ENCODE measurements around the gene DACH1. TPM values are rescaled to one million over a fixed set of nuclear protein-coding genes. Genes with fewer than 3 reads are reported as not detected.
A peak's percentile ranks its signal among the peaks of the same experiment; 100 is the strongest.

The DACH1 gene
- polyA plus RNA-seq, 3 donors, result 0.03 to 0.69 (median 0.26) TPM

DNA sequence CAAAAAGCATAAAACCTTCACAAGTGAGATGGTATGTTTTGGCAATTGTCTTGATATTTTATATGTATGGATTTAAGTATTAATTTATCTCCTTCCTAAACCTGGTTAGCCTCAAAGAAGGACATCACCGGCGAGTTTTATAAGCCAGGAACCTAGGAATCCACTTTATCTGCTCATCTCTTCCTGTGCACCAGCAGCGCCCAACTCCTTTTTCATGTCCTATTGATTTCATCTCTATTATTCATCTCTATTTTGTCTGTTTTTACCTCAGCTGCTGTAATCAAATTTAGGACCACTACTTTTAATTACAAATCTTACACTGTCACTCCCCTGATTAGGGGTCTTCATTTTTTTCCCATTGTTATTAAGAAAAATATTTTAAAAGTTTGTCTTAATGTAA, 286.4 kb downstream of the DACH1 start:
- no peak for DNase-seq
- Histone ChIP-seq H3K4me3 (replicated peaks in 1 of 3; ENCODE audit: low read depth in 2 of 3, low read length in 3 of 3) (no peak overlapping the region), H2AFZ (ENCODE audit: insufficient read depth, low read depth, low read length, poor library complexity, severe bottlenecking) (no peak overlapping the region), H3K4me2 (replicated peaks; ENCODE audit: extremely low read depth, low read length, poor library complexity, severe bottlenecking) (no peak overlapping the region), H3K27ac (ENCODE audit: low read depth in 1 of 2, low read length in 2 of 2) (no peak overlapping the region), H3K9me3 (replicated peaks in 1 of 2; ENCODE audit: control insufficient read depth in 1 of 2, insufficient read depth in 1 of 2, low read length in 2 of 2) (no peaks in the 10 kb centered on the region), H3K4me1 (ENCODE audit: control insufficient read depth in 1 of 2, insufficient read depth in 2 of 2, low read length in 2 of 2) (no peaks in the 10 kb centered on the region), H3K9ac (ENCODE audit: insufficient read depth, low read length, poor library complexity, severe bottlenecking) (no peak overlapping the region), H3K79me2 (ENCODE audit: insufficient read depth, low read length) (no peaks in the 10 kb centered on the region), H3K27me3 (ENCODE audit: control insufficient read depth in 2 of 2, insufficient read depth in 2 of 2, low read length in 2 of 2) (no peaks in the 10 kb centered on the region), H4K20me1 (ENCODE audit: insufficient read depth, low read length) (no peaks in the 10 kb centered on the region), H3K36me3 (replicated peaks in 1 of 2; ENCODE audit: control insufficient read depth in 1 of 2, insufficient read depth in 2 of 2, low read length in 2 of 2) (no peaks in the 10 kb centered on the region)
- intact Hi-C loops (cut with micrococcal nuclease), result no loop called here
- no peaks in the 10 kb centered on the region for H3K4me1 Mint-ChIP-seq
- no peaks in the 10 kb centered on the region for H3K36me3 Mint-ChIP-seq
- peak overlapping the region in 1 of 7 donors; percentile 53 for H3K27ac Mint-ChIP-seq
- TF ChIP-seq, protein P1, sequence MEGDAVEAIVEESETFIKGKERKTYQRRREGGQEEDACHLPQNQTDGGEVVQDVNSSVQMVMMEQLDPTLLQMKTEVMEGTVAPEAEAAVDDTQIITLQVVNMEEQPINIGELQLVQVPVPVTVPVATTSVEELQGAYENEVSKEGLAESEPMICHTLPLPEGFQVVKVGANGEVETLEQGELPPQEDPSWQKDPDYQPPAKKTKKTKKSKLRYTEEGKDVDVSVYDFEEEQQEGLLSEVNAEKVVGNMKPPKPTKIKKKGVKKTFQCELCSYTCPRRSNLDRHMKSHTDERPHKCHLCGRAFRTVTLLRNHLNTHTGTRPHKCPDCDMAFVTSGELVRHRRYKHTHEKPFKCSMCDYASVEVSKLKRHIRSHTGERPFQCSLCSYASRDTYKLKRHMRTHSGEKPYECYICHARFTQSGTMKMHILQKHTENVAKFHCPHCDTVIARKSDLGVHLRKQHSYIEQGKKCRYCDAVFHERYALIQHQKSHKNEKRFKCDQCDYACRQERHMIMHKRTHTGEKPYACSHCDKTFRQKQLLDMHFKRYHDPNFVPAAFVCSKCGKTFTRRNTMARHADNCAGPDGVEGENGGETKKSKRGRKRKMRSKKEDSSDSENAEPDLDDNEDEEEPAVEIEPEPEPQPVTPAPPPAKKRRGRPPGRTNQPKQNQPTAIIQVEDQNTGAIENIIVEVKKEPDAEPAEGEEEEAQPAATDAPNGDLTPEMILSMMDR (IDR thresholded peaks at IDR 0.05), result no peak
- H3K9me3 Mint-ChIP-seq, result peaks cover 0 to 3% (median 0%) of the 10 kb centered on the region in 7 donors
- H3K4me3 Mint-ChIP-seq, result no peak overlapping the region
- 88% methylated on average over 3 of the region's 3 CpGs for WGBS (ENCODE audit: insufficient coverage)
- H3K27me3 Mint-ChIP-seq (ENCODE audit: low read depth in 3 of 3), result no peaks in the 10 kb centered on the region

DNA sequence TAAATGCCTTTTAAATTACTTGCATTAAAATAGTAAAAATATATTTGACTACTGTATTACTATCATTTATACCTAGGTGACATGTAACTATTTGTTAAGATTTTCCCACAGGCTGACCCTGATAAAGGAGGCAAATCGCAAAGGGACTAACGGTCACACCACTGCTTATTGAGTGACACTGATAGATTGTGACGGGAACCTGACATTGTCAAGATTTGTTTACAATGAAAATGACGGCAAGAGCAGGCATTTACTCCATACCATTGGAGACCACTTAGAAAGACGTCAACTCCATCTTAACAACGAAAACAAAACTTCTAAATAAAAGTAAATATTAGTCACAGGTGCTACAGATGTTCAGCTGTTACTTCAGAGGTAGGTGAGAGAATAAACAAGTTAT, 289.0 kb downstream of the DACH1 start:
- no peak overlapping the region for H3K9ac ChIP-seq (ENCODE audit: insufficient read depth, low read length, poor library complexity, severe bottlenecking)
- intact Hi-C loops (cut with micrococcal nuclease), result no loop called here
- no peaks in the 10 kb centered on the region for H4K20me1 ChIP-seq (ENCODE audit: insufficient read depth, low read length)
- DNase-seq, result no peak
- no CpG with 5 or more reads among the region's 6 CpGs for WGBS (ENCODE audit: insufficient coverage)
- no peak overlapping the region for H2AFZ ChIP-seq (ENCODE audit: insufficient read depth, low read depth, low read length, poor library complexity, severe bottlenecking)
- no peaks in the 10 kb centered on the region for H3K9me3 ChIP-seq (replicated peaks in 1 of 2; ENCODE audit: control insufficient read depth in 1 of 2, insufficient read depth in 1 of 2, low read length in 2 of 2)
- TF ChIP-seq, protein P1 (IDR thresholded peaks at IDR 0.05), result no peak
- H3K79me2 ChIP-seq (ENCODE audit: insufficient read depth, low read length), result no peaks in the 10 kb centered on the region
- H3K27ac ChIP-seq (ENCODE audit: low read depth in 1 of 2, low read length in 2 of 2), result no peak overlapping the region
- Mint-ChIP-seq H3K4me1 (no peaks in the 10 kb centered on the region), H3K4me3 (no peak overlapping the region), H3K27ac (no peak overlapping the region), H3K36me3 (no peaks in the 10 kb centered on the region), H3K9me3 (peaks cover 0 to 3% (median 0%) of the 10 kb centered on the region in 7 donors), H3K27me3 (ENCODE audit: low read depth in 3 of 3) (no peaks in the 10 kb centered on the region)
- no peak overlapping the region for H3K4me2 ChIP-seq (replicated peaks; ENCODE audit: extremely low read depth, low read length, poor library complexity, severe bottlenecking)
- no peak overlapping the region for H3K4me3 ChIP-seq (replicated peaks in 1 of 3; ENCODE audit: low read depth in 2 of 3, low read length in 3 of 3)
- no peaks in the 10 kb centered on the region for H3K27me3 ChIP-seq (ENCODE audit: control insufficient read depth in 2 of 2, insufficient read depth in 2 of 2, low read length in 2 of 2)
- H3K36me3 ChIP-seq (replicated peaks in 1 of 2; ENCODE audit: control insufficient read depth in 1 of 2, insufficient read depth in 2 of 2, low read length in 2 of 2), result no peaks in the 10 kb centered on the region
- H3K4me1 ChIP-seq (ENCODE audit: control insufficient read depth in 1 of 2, insufficient read depth in 2 of 2, low read length in 2 of 2), result no peaks in the 10 kb centered on the region

Data from CD14-positive monocyte (primary cell).